GM18519 (cell line): Measurements from ENCODE around the gene POMGNT2.
"Not testable (repeated sequence)": the region's sequence is repeated elsewhere in the genome, so short reads cannot be mapped to it uniquely, and the experiment has no call there.

ENCODE experiments used
- ATAC-seq: cut with Tn5 transposase; IDR thresholded peaks from one replicate; pipeline ENCODE4 v1.9.1; 2021; ENCODE audit warnings: mild to moderate bottlenecking, moderate library complexity; ENCODE audit not compliant: unreplicated experiment, low FRiP score

POMGNT2 gene

GRCh38 chr3:43048470-43048869 lies 57.4 kb downstream of the POMGNT2 start:
- ATAC-seq = no peak

DNA sequence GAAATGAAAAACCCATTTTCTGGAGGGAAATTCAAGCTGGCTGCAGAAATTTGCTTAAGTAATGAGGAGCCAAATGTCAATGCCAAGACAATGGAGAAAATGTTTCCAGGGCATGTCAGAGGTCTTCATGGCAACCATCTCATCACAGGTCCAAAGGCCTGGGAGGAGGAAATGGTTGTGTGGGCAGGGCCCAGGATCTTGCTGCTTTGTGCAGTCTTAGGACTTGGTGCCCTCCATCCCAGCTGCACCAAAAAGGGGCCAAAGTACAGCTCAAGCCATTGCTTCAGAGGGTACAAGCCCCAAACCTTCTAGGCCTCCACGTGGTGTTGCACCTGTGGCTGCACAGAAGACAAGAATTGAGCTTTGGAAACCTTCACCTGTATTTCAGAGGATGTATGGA lies 59.3 kb downstream of the POMGNT2 start:
- ATAC-seq = no peak

GRCh38 chr3:43045079-43045478 lies 60.8 kb downstream of the POMGNT2 start:
- not testable (repeated sequence) for ATAC-seq

- no peak for ATAC-seq
Measured at GRCh38 chr3:43043793-43044192, 62.1 kb downstream of the POMGNT2 start.

GRCh38 chr3:43043071-43043766 lies 62.7 kb downstream of the POMGNT2 start:
- no peak for ATAC-seq

- ATAC-seq = no peak
Measured at GRCh38 chr3:43041517-43041916, 64.4 kb downstream of the POMGNT2 start.

- ATAC-seq = no peak
Measured at GRCh38 chr3:43038010-43038409, 67.9 kb downstream of the POMGNT2 start.

- no peak for ATAC-seq
Measured at GRCh38 chr3:43036621-43037423, 69.1 kb downstream of the POMGNT2 start.

GRCh38 chr3:43035801-43036365 lies 70.0 kb downstream of the POMGNT2 start:
- ATAC-seq = no peak

DNA sequence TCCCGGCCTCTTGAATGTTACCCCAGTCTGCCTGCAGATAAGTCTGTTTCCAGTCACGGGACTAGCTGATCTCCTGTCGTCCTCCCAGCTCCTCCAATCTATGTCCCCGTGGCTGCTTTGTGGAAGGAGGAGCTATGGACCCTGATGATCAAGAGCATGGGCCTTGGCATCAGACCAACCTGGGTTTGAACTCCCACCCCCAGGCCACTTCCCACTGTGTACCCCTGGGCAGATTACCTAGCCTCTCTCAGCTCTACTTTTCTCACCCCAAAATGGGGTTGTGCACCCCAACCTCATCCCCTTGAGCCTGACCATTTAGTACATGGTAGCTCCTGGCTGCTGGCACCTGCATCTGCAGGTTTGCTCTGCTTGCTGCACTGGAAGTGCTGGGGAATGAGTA lies 71.0 kb downstream of the POMGNT2 start:
- ATAC-seq = no peak

- no peak for ATAC-seq
Measured at GRCh38 chr3:43034200-43034599, 71.7 kb downstream of the POMGNT2 start.

GRCh38 chr3:43032646-43033628 lies 72.9 kb downstream of the POMGNT2 start:
- ATAC-seq = no peak

- no peak for ATAC-seq
Measured at GRCh38 chr3:43031889-43032545, 73.9 kb downstream of the POMGNT2 start.

DNA sequence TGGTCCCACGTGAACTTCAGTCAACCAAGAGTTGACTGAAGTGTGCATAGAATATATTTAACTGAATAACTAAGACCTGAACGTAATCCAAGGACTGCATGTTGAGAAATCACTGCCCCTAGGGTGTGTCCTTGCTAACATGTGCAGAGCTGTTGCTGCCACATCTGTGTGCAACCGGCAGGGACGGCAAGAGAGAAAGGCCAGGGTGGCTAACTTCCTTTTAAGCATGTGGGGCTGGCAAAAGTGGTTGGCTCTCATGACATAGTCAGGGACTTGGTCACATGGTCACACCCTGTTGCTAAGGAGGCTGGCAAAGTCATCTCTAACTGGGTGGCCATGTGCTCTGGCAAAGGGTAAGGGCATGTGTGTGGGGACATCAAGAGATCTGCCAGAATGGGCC lies 74.4 kb downstream of the POMGNT2 start:
- ATAC-seq = no peak

DNA sequence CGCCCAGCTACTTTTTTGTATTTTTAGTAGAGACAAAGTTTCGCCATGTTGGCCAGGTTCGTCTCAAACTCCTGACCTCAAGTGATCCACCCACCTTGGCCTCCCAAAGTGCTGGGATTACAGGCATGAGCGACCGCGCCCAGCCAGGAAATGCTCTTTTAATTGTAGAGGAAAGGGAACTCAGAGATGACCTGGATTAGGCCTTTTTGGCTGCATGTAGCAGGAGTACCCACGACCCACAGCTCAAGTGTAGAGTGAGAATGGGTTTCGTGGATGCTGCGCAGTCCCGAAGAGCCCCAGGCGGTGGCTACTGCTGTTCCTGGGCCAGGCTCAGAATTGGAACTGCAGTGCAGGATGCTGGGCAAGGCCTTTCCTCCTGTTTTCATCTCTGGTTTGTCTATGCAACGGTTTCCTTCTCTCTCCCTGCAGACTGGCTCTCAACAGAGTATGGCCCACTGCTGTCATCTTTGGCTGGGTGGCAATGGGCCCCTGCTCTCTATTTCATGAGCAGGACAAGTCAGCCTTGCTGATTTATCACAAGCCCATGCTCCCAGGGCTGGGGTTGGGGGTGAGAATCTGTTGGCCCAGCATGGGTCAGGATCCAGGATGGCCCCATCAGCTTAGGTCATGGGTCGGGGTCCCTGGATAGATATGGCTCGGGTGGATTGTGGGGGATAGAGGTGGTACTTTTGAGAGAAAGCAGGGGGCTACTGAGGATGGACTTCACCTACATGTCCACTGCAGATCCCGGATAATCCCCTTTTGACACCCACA lies 75.5 kb downstream of the POMGNT2 start:
- ATAC-seq = no peak
